ENCODE data around the gene LRRC42.

DNA sequence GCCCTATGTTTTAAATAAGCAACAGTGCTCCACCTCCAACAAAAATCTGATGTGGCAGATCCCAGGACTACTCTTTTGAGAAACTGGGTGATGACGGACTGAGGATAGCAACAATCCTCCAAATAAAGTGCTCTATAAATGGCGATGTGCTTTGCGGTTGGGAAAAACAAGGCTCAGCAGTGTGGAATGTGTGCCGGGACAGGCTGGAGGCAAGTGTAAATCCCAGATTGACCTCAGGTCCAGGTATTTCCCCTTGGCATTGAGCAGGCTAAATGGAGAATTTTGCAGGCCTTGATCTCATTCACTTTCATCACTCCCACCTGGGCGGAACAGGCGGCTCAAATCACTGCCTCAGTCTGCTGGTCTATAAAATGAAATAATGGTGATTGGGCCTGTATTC, 35.1 kb downstream of the LRRC42 start:
- no peak for TF ChIP-seq POLR2A (IDR thresholded peaks at IDR 0.05)
- TF ChIP-seq, protein P1, sequence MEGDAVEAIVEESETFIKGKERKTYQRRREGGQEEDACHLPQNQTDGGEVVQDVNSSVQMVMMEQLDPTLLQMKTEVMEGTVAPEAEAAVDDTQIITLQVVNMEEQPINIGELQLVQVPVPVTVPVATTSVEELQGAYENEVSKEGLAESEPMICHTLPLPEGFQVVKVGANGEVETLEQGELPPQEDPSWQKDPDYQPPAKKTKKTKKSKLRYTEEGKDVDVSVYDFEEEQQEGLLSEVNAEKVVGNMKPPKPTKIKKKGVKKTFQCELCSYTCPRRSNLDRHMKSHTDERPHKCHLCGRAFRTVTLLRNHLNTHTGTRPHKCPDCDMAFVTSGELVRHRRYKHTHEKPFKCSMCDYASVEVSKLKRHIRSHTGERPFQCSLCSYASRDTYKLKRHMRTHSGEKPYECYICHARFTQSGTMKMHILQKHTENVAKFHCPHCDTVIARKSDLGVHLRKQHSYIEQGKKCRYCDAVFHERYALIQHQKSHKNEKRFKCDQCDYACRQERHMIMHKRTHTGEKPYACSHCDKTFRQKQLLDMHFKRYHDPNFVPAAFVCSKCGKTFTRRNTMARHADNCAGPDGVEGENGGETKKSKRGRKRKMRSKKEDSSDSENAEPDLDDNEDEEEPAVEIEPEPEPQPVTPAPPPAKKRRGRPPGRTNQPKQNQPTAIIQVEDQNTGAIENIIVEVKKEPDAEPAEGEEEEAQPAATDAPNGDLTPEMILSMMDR (IDR thresholded peaks at IDR 0.05) = no peak
